HTR-8/SVneo (cell line): ENCODE measurements around the gene MAPK8IP2.
"Not testable (repeated sequence)": the region's sequence is repeated elsewhere in the genome, so short reads cannot be mapped to it uniquely, and the experiment has no call there.

Experiments used
- DNase-seq: peaks from one replicate; pipeline ENCODE4 v3.0.0; 2011; ENCODE audit warnings: low spot score, mixed read lengths; ENCODE audit not compliant: insufficient read length
- FAIRE-seq: peaks from 2 replicates; lab custom pipeline; 2011; peaks lifted over from hg19 to GRCh38; lab: Jason Lieb, UNC

MAPK8IP2 gene

DNA sequence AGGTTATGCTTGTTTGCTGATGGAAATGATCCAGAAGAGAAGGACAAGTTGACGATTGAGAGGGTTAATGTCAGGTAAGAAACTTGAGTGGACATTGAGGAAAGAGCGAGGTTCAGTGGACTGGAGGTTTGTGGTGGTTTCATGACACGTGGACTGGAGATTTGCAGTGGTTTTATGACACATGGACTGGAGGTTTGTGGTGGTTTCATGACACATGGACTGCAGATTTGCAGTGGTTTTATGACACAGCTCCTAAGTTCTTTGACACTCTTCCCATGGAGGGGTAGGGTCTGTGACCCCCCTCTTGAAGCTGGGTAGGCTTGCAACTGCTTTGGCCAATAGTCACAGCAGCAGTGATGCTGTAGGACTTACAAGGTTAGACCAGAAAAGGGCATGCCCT, 5.4 kb upstream of the MAPK8IP2 start:
- no peak for DNase-seq
- no peak for FAIRE-seq

DNA sequence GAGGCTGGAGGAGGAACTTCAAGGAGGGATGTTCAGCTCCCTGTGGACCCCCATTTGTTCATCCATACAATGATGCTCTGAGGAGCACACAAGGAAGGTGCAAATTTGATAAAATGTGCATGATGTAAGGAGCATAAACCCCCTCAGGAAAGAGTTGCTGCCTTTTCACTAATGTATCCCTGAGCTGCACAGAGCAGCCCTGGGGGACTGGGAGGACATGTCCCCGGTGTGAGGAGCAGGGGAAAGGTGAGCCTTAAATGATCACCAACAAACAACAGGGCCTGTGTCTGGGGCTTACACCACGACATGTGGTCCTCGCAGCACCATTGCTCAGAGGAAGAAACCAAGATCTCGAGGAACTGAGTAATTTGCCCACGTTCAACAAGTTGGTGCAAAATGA, 3.5 kb upstream of the MAPK8IP2 start:
- DNase-seq = no peak
- no peak for FAIRE-seq

DNA sequence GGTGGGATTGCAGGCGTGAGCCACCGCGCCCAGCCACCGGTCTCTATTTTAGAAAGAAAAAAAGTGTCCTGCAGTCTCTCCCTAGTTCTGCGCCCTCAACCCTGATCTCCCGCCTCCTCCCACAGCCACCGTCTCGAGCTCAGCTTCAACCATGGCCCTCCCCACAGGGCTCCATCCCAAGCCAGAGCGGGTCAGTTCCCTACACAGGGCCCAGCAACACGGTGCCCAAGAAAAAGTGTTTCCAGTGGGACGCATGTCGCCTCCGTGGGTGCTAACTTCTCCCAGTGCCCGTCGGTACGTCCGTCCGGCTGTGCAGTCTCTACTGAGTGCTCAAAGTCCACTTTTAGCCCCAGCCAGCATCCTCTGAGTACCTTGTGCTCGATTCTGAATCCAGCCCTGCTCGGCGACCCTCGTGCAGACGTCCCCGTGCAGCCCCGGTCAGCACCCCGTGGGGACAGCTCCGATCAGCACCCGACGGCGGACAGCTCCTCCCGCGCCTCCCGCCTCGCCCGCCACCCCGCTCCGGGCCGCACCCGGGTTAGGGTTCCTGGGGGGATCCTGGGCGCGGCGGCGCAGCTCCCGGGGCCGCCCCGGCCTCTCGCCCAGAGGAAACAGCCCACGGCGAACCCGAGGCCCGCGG, 657 bp upstream of the MAPK8IP2 start:
- peak; percentile 67 for DNase-seq
- FAIRE-seq = no peak

DNA sequence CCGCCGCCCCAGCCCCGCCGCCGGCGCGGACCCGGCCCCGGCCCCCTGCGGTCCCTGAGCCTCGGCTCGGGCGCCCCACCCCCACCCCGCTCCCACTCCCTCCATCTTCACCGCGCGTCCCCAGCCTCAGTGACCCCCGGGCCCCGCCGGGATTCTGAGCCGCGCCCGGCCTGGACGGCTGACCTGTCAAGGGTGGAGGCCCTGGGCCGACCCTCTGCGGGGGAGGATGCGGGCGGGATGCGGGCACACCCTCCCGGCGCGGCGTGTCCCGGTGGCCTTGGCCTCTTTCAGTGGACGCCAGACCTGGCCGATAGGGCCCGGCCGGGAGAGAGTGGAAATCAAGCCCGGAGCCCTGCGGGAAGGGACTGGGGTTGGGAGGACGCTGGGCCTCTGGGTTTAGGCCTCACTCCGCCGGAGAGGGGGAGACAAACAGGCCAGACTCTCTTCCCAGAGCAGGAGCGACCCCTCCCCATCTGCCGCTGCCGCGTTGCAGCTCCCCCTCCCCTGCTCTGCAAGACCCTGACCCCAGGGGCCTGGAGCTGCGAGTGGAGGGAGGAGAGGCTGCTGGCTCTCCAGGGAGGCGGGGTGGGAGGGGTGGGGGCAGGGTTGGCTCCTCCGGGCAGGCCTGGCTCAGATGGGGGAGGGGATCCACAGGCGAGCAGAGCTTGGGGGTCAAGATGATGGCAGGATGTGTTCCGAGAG, 525 bp downstream of the MAPK8IP2 start:
- FAIRE-seq (no peak), DNase-seq (no peak)

DNA sequence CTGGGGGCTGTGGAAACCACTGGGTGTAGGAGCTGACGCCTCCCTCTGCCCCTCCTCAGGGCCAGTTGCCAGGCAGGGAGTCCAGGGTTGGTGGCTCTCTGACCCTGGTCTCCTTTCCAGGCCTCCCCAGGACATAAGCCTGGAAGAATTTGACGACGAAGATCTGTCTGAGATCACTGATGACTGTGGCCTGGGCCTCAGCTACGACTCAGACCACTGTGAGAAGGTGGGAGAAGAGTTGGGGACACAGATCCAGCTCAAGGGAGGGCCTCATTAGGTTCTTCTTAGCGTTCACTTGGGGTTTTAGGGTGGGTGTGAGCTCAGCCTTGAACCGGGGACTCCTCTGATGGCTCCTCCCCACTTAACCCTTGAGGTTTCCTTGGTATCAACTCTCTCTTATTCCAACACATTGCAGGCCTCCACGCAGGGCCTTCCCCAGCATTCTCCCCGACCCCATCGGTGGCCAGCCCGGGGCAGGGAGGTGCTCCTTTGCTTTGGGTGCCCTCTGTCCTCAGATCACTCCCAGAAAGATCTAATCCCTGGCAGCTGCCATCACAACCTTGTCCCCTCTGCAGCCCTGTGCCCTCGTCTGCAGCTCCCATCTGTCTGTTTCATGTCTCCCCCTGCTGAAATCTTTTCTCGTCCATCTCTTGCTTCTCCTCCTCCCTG, 1.2 kb downstream of the MAPK8IP2 start:
- no peak for FAIRE-seq

DNA sequence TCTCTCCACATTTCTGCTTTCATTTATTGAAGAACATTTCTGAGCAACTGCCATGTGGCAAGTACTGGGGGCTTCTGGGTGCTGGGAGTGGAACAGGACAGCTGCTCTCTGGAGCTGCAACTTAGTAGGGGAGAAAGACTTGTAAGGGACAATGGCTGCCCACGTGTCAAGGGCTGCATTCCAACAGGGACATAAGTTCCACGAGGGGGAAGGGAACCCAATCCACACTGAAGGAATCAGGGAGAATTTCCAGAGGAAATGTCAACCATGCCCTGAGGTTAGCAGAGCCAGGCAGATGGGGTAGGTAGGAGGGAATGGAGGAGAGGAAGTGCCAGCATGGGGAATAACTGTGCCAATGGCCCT, 1.7 kb downstream of the MAPK8IP2 start:
- no peak for FAIRE-seq

More for the DNA sequence above, 1.2 kb downstream of the MAPK8IP2 start:
- no peak for DNase-seq

DNA sequence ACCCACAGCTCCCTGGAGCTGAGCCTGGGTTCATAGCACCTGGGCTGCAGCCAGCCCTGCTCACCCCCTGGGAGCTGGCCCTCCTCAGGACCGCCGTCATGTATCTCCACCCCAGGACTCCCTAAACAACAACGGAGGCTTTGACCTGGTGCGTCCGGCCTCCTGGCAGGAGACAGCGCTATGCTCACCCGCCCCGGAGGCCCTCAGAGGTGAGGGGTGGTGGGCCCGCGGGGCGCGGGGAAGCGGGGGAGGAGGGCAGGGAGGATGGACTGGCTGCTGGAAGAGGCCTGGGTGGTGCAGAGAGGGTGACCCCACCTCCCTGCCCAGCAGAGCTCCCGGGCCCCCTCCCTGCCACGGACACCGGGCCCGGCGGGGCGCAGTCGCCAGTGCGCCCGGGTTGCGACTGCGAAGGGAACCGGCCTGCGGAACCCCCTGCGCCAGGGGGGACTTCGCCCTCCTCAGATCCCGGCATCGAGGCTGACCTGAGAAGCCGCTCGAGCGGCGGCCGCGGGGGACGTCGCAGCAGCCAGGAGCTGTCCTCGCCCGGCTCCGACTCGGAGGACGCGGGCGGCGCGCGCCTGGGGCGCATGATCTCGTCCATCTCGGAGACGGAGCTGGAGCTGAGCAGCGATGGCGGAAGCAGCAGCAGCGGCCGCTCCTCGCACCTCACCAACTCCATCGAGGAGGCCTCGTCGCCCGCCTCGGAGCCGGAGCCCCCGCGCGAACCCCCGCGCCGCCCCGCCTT, 3.1 kb downstream of the MAPK8IP2 start:
- FAIRE-seq = no peak
- DNase-seq = no peak

More for the DNA sequence above, 1.7 kb downstream of the MAPK8IP2 start:
- DNase-seq = no peak

DNA sequence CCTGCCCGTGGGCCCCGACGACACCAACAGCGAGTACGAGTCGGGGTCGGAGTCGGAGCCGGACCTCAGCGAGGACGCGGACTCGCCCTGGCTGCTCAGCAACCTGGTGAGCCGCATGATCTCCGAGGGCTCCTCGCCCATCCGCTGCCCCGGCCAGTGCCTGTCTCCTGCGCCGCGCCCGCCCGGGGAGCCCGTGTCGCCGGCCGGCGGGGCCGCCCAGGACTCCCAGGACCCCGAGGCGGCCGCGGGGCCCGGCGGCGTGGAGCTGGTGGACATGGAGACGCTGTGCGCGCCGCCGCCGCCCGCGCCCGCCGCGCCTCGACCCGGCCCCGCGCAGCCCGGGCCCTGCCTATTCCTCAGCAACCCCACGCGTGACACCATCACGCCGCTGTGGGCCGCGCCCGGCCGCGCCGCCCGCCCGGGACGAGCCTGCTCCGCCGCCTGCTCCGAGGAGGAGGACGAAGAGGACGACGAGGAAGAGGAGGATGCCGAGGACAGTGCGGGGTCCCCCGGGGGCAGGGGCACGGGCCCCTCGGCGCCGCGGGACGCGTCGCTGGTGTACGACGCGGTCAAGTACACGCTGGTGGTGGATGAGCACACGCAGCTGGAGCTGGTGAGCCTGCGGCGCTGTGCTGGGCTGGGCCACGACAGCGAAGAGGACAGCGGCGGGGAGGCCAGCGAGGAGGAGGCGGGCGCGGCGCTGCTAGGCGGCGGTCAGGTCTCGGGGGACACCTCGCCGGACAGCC, 3.8 kb downstream of the MAPK8IP2 start:
- FAIRE-seq (no peak), DNase-seq (no peak)

DNA sequence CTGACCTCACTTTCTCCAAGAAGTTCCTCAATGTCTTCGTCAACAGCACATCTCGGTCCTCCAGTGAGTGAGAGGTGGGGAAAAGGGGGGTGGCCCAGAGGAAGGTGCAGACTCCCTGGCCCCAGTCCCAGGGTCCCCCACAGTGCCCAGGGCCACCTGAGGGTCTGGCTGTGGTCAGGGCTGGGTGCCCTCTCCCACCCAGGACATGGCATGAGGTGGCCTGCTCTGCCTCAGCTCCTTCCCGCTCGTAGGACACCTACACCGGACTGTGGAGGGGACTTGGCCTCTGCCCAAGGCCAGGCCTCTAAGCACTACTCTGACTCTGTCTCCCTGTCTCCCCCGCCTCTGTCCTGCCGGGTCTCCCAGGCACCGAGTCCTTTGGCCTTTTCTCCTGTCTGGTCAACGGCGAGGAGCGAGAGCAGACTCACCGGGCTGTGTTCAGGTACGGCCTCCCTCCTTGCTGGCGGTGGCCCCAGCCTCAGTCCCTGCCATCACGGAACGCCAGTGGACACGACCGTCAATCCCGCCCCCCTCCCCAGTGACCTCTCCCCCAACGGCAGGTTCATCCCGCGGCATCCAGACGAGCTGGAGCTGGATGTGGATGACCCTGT, 4.5 kb downstream of the MAPK8IP2 start:
- no peak for DNase-seq
- FAIRE-seq = no peak

DNA sequence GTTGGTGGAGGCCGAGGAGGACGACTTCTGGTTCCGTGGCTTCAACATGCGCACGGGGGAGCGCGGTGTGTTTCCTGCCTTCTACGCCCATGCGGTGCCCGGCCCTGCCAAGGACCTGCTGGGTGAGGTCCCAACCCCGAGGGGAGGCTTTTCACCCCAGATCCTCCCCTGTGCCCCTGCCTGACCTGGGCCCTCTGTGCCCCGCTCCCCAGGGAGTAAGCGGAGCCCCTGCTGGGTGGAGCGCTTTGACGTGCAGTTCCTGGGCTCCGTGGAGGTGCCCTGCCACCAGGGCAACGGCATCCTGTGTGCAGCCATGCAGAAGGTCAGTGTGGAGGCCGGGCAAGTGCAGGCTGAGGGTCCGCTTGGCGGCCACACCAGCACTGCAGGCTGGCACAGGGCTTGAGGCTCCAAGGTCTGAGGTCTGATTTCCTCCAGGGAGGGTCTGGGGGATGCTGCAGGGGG, 5.1 kb downstream of the MAPK8IP2 start:
- no peak for DNase-seq
- no peak for FAIRE-seq

DNA sequence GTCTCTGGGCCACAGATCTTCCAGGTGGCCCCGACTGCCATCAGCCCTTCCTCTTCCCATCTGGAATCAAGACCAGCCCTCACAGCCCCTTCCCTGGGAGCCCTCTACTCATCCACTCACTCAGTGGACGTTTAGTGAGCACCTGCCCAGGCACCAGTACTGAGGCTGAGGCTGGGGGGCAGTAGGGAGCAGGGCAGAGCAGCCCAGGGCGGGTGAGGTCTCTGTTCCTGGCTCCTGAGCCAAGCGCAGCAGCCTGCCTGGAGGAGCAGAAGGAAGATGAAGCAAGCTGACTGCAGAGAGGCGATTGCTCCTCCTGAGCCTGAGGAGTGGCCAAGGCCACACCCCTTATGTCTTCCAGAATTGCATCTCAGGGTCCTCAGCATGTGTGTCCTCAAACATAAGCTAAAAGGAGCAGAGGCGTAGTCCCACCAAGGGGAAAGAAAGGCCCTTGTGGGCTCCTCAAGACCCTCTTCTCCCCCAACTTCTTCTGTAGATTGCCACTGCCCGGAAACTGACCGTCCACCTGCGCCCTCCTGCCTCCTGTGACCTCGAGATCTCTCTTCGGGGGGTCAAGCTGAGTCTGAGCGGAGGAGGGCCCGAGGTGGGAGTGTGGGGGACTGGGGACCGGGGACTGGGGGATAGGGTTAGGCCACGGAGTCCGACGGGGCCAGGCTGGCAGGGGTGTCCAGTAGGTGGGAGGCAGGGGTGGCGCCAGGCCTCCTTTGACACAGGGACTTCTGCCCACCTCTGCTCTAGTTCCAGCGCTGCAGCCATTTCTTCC, 5.8 kb downstream of the MAPK8IP2 start:
- DNase-seq (no peak), FAIRE-seq (no peak)

DNA sequence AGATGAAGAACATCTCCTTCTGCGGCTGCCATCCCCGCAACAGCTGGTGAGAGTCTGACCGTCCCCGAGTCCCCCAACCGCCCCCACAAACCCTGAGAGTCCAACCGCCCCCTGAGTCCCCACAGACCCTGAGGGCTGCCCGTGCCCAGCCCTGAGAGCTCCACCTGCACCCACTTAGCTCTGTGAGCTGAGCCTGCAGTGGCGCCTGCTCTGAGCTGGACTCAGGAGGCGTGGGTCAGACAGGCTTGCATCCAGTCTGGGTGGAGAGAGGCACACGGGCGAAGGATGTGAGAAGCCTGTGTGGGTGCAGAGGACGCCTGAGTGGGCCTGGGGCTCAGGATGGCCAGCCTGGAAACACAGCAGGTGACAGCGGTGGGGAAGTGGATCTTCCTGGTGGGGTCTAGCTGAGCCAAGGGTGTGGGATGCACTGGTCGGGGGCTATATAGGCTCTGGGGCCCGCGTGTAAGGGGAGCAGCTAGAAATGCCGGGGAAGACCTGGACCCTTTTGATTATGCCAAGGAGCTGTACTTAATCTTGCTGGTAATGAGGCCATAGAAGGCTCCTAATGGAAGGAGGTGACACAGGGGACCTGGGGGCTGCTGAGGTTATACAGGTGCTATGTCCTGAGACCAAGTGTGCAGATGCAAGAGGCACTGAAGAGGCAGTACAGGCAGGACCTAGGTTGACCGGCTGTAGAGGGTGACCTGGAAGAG, 6.5 kb downstream of the MAPK8IP2 start:
- DNase-seq (no peak), FAIRE-seq (no peak)

DNA sequence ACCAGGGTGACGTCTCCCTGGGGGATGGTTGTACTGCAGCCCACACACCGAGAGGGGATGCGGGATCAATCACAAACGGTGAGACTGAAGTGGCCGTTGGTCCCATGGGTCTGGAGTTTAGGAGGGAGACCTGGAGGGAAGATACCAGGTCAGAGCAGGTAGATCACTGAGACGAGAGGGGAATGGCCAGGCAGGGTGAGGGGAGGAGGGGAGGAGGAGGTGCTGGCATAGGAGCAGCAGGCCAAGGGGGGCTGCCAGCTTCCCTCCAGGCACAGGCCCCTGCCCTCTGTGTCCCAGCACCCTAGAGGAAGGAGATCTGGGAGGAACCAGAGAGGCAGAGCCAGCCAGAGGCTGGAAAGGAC, 7.0 kb downstream of the MAPK8IP2 start:
- no peak for DNase-seq
- FAIRE-seq = no peak

DNA sequence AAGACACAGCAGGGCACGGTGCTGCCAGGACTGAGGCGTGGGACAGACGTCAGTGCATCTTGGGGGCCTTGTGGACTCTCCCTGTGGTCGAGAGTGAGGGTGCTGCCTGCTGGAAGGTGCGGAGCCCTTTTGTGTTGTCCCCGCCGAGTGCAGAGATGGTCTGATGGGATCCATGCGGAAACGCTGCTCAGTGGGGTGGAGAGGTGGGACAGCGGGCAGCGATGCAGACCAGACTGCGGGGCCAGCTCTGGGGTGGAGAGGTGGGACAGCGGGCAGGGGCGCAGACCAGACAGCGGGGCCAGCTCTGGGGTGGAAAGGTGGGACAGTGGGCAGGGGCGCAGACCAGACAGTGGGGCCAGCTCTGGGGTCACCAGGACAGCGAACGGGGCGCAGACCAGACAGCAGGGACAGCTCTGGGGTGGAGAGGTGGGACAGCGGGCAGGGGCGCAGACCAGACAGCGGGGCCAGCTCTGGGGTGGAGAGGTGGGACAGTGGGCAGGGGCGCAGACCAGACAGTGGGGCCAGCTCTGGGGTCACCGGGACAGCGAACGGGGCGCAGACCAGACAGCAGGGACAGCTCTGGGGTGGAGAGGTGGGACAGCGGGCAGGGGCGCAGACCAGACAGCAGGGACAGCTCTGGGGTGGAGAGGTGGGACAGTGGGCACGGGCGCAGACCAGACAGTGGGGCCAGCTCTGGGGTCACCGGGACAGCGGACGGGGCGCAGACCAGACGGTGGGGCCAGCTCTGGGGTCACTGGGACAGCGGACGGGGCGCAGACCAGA, 7.7 kb downstream of the MAPK8IP2 start:
- not testable (repeated sequence) for DNase-seq, FAIRE-seq

DNA sequence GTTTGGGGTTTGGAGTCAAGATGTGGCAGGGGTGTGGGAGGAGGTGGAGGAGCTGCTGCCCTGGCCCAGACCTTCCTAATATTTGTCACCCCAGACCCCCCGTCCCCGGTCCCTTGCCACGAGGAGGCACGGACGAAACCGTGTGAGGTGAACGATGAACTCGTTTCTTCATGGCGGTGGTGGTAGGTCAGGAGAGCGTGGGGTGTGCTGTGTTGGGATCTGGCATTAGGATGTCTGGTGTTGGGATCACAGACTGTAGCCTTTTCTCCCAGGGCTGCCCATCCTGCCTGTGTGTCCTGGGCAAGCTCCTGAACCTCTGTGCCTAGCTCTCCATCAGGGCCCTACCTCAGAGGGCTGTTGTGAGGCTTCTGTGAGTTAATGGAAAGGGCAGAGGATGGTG, 8.4 kb downstream of the MAPK8IP2 start:
- DNase-seq = no peak
- no peak for FAIRE-seq

DNA sequence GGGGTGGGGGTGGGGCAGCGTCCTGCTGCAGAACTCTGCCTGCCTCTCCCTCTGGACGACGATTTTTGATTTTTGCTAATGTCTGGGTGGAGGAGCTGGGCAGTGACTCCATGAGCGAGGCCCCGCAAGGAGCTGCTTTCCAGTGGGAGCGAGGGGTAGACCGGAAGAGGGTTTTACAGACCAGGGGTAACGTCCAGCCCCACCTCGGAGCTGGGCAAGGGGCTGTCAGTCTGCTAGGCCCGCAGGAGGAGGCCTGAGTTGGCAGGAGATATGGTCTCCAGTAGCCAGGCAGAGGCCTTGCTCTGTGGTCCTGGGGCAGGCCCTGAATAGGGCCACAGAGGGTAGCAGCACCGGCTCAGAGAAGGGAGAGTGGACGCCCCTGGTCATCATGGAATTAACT, 9.0 kb downstream of the MAPK8IP2 start:
- FAIRE-seq = no peak
- no peak for DNase-seq

DNA sequence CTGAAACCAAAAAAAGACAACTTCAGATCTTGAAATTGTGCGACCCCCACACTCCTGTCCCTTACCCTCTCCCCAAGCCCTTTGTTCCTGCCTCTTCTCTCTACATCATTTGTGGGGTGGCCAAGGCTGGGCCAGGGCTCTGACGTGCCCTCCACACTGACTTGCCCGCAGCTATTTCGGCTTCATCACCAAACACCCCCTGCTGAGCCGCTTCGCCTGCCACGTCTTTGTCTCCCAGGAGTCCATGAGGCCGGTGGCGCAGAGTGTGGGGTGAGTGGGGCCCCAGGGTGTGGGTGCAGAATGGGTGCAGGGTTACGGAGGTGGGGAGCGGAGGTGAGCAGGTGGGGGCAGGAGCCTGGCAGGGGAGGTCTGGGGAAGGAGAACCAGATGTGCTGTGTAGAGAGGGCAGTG, 9.5 kb downstream of the MAPK8IP2 start:
- DNase-seq (no peak), FAIRE-seq (no peak)

DNA sequence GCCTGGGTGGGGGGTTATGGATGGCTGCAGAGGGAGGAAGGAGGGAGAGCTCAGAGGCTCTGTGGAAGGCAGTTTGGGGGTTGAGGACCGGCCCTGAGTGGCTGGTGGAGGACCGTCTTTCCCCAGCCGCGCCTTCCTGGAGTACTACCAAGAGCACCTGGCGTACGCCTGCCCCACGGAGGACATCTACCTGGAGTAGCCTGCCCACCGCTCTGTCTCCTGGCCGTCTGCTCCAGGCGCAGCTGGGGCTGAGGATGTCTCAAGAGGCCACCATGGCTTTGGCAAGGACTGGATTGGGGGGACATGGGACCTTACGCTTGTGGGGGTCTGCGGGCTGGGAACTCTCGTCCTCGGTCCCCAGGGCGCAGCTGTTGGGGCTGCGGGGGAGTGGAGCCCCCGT, 10.0 kb downstream of the MAPK8IP2 start:
- no peak for DNase-seq
- no peak for FAIRE-seq
